ENCODE data around the gene MC2R.

Gene MC2R

GRCh38 chr18:13910986-13911385 lies 4.3 kb downstream of the MC2R start:
- Mint-ChIP-seq H3K27ac (no peak overlapping the region), H3K9me3 (no peaks in the 10 kb centered on the region), H3K4me1 (no peaks in the 10 kb centered on the region), H3K4me3 (no peak overlapping the region), H3K27me3 (no peaks in the 10 kb centered on the region)
- ATAC-seq = no peak
- no peak for DNase-seq

GRCh38 chr18:13910501-13910900 lies 4.8 kb downstream of the MC2R start:
- Mint-ChIP-seq H3K4me1 (no peaks in the 10 kb centered on the region), H3K27ac (no peak overlapping the region), H3K9me3 (no peaks in the 10 kb centered on the region)

GRCh38 chr18:13909141-13909940 lies 6.0 kb downstream of the MC2R start:
- ATAC-seq = no peak
- Mint-ChIP-seq H3K27me3 (no peaks in the 10 kb centered on the region), H3K4me3 (no peak overlapping the region), H3K9me3 (no peaks in the 10 kb centered on the region), H3K27ac (no peak overlapping the region), H3K4me1 (no peaks in the 10 kb centered on the region)
- DNase-seq = no peak

More at GRCh38 chr18:13910501-13910900, 4.8 kb downstream of the MC2R start:
- Mint-ChIP-seq H3K27me3 (no peaks in the 10 kb centered on the region), H3K4me3 (no peak overlapping the region)
- ATAC-seq = no peak
- DNase-seq = no peak

- Mint-ChIP-seq H3K27me3 (peaks cover 33% of the 10 kb centered on the region), H3K27ac (no peak overlapping the region), H3K4me3 (no peak overlapping the region), H3K4me1 (no peaks in the 10 kb centered on the region), H3K9me3 (peaks cover 10 to 16% of the 10 kb centered on the region in 2 donors)
- ATAC-seq (no peak), DNase-seq (no peak)
These were observed 14.7 kb downstream of the MC2R start for GRCh38 chr18:13900633-13901032.

- Mint-ChIP-seq H3K27ac (no peak overlapping the region), H3K4me3 (no peak overlapping the region), H3K27me3 (peaks cover 48% of the 10 kb centered on the region), H3K4me1 (no peaks in the 10 kb centered on the region), H3K9me3 (peaks cover 9 to 15% of the 10 kb centered on the region in 2 donors)
- no peak for ATAC-seq
- no peak for DNase-seq
These were observed 19.8 kb downstream of the MC2R start for GRCh38 chr18:13895505-13896033.

GRCh38 chr18:13894531-13894930 lies 20.8 kb downstream of the MC2R start:
- no peak overlapping the region for H3K27ac Mint-ChIP-seq
- H3K27me3 Mint-ChIP-seq = peaks cover 52% of the 10 kb centered on the region
- H3K4me1 Mint-ChIP-seq = no peaks in the 10 kb centered on the region
- H3K4me3 Mint-ChIP-seq = no peak overlapping the region
- DNase-seq = no peak
- no peak for ATAC-seq
- H3K9me3 Mint-ChIP-seq = peaks cover 0 to 8% of the 10 kb centered on the region in 2 donors

- ATAC-seq (no peak), DNase-seq (no peak)
- no peak overlapping the region for H3K27ac Mint-ChIP-seq
- no peaks in the 10 kb centered on the region for H3K4me1 Mint-ChIP-seq
- H3K4me3 Mint-ChIP-seq = no peak overlapping the region
- H3K27me3 Mint-ChIP-seq = peaks cover 42% of the 10 kb centered on the region
- no peaks in the 10 kb centered on the region for H3K9me3 Mint-ChIP-seq
These were observed 21.9 kb downstream of the MC2R start for GRCh38 chr18:13893418-13893760.

- no peak overlapping the region for H3K4me3 Mint-ChIP-seq
- DNase-seq = no peak
- ATAC-seq = no peak
- no peaks in the 10 kb centered on the region for H3K4me1 Mint-ChIP-seq
- no peak overlapping the region for H3K27ac Mint-ChIP-seq
- H3K9me3 Mint-ChIP-seq = no peaks in the 10 kb centered on the region
- H3K27me3 Mint-ChIP-seq = peaks cover 34% of the 10 kb centered on the region
These were observed 23.2 kb downstream of the MC2R start for GRCh38 chr18:13892098-13892497.

- Mint-ChIP-seq H3K9me3 (no peaks in the 10 kb centered on the region), H3K27me3 (peaks cover 43% of the 10 kb centered on the region), H3K4me3 (no peak overlapping the region), H3K27ac (peak overlapping the region; percentile 6 to 31), H3K4me1 (no peaks in the 10 kb centered on the region)
- DNase-seq (no peak), ATAC-seq (no peak)
These were observed 24.5 kb downstream of the MC2R start for GRCh38 chr18:13890761-13891361.

GRCh38 chr18:13889671-13890070 lies 25.7 kb downstream of the MC2R start:
- Mint-ChIP-seq H3K4me1 (no peaks in the 10 kb centered on the region), H3K9me3 (no peaks in the 10 kb centered on the region), H3K4me3 (no peak overlapping the region), H3K27me3 (peaks cover 43% of the 10 kb centered on the region), H3K27ac (no peak overlapping the region)
- no peak for DNase-seq
- no peak for ATAC-seq

GRCh38 chr18:13888191-13888716 lies 27.1 kb downstream of the MC2R start:
- Mint-ChIP-seq H3K4me1 (no peaks in the 10 kb centered on the region), H3K27ac (no peak overlapping the region), H3K27me3 (peaks cover 42% of the 10 kb centered on the region), H3K4me3 (no peak overlapping the region), H3K9me3 (no peaks in the 10 kb centered on the region)
- no peak for ATAC-seq
- no peak for DNase-seq

GRCh38 chr18:13885009-13885408 lies 30.3 kb downstream of the MC2R start:
- no peak for DNase-seq
- Mint-ChIP-seq H3K4me1 (no peaks in the 10 kb centered on the region), H3K27me3 (peaks cover 10% of the 10 kb centered on the region), H3K4me3 (no peak overlapping the region), H3K27ac (no peak overlapping the region), H3K9me3 (no peaks in the 10 kb centered on the region)
- ATAC-seq = no peak

GRCh38 chr18:13879937-13880336 lies 35.4 kb downstream of the MC2R start:
- Mint-ChIP-seq H3K9me3 (no peaks in the 10 kb centered on the region), H3K4me3 (no peak overlapping the region), H3K27ac (no peak overlapping the region), H3K27me3 (no peaks in the 10 kb centered on the region), H3K4me1 (no peaks in the 10 kb centered on the region)
- ATAC-seq (no peak), DNase-seq (no peak)

- Mint-ChIP-seq H3K4me1 (no peaks in the 10 kb centered on the region), H3K27ac (no peak overlapping the region), H3K9me3 (no peaks in the 10 kb centered on the region), H3K4me3 (no peak overlapping the region), H3K27me3 (no peaks in the 10 kb centered on the region)
- ATAC-seq (no peak), DNase-seq (no peak)
These were observed 35.8 kb downstream of the MC2R start for GRCh38 chr18:13879492-13879891.

- Mint-ChIP-seq H3K4me3 (no peak overlapping the region), H3K27me3 (no peaks in the 10 kb centered on the region), H3K4me1 (no peaks in the 10 kb centered on the region), H3K9me3 (no peaks in the 10 kb centered on the region), H3K27ac (no peak overlapping the region)
- ATAC-seq (no peak), DNase-seq (no peak)
These were observed 36.5 kb downstream of the MC2R start for GRCh38 chr18:13878857-13879256.

GRCh38 chr18:13877157-13877556 lies 38.2 kb downstream of the MC2R start:
- ATAC-seq (no peak), DNase-seq (no peak)
- Mint-ChIP-seq H3K27ac (no peak overlapping the region), H3K9me3 (no peaks in the 10 kb centered on the region), H3K4me1 (no peaks in the 10 kb centered on the region), H3K4me3 (no peak overlapping the region), H3K27me3 (peaks cover 4% of the 10 kb centered on the region)

Data from stimulated activated naive CD8-positive, alpha-beta T cell treated with anti-CD3 and anti-CD28 coated beads, Interleukin-15, amount 100 ng/mL, for 72 hours (primary cell).